Motor neuron (in vitro differentiated cells): ENCODE data around the gene BLOC1S5. TPM values are rescaled to one million over a fixed set of nuclear protein-coding genes. Genes with fewer than 3 reads are reported as not detected.

Experiments used
- ATAC-seq, 8 experiments: fragments of 200-7000 bp; cut with Tn5 transposase; replicated peaks in 6 of 8; 2 replicates each; pipeline ENCODE4 v1.8.0; 2021; ENCODE audit warnings: mild to moderate bottlenecking in 8 of 8, moderate library complexity in 8 of 8
- H3K27ac ChIP-seq, 2 donors: fragments of 250-450 bp; sonication (Bioruptor Pico); 2 replicates each; pipeline ENCODE4 v1.9.0; 2021; ENCODE audit warnings: antibody characterized with exemption in 2 of 2, mild to moderate bottlenecking in 2 of 2, moderate library complexity in 1 of 2
- H3K4me1 ChIP-seq, 2 donors: fragments of 250-450 bp; sonication (Bioruptor Pico); replicated peaks in 1 of 2; 2 replicates each; pipeline ENCODE4 v1.6.1; 2021; ENCODE audit warnings: antibody characterized with exemption in 2 of 2, mild to moderate bottlenecking in 2 of 2, moderate library complexity in 1 of 2
- H3K4me3 ChIP-seq, 5 donors: fragments of 250-450 bp; sonication (Bioruptor Pico); 2 replicates each; pipeline ENCODE4 v1.9.0; 2021; ENCODE audit warnings: antibody characterized with exemption in 5 of 5, mild to moderate bottlenecking in 5 of 5, moderate library complexity in 4 of 5
- WGBS, 10 experiments: fragments of 450-650 bp; shearing (Covaris generic); methylation state at CpG; one replicate each; pipeline ENCODE4 v1.0.0; 2022; 5-methylcytosine and 5-hydroxymethylcytosine counted together
- in situ Hi-C, 9 experiments: fragments of 400-800 bp; cut with MboI; loops; one replicate each; pipeline ENCODE4 v1.15.0; 2021; ENCODE audit warnings: low sequenced_read_pairs in 9 of 9, low pct_unique_long_range_greater_than_20kb in 2 of 9; ENCODE audit not compliant: unreplicated experiment in 9 of 9
- total RNA-seq, 8 experiments: library from RNA; unstranded; fragments of 300-600 nt; gene quantifications; 2 replicates each; pipeline versions ENCODE4 v1.2.3 to v1.2.4, GENCODE V29; 2022

BLOC1S5 gene, protein sequence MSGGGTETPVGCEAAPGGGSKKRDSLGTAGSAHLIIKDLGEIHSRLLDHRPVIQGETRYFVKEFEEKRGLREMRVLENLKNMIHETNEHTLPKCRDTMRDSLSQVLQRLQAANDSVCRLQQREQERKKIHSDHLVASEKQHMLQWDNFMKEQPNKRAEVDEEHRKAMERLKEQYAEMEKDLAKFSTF
- total RNA-seq: 10 to 100 TPM; 10.9 to 21.1 (median 12.2) TPM

- H3K27ac ChIP-seq: peak within 1 kb of the TSS; percentile 57 to 67
- WGBS, 10 experiments: 0 to 3% (median 0%) methylated on average over 1 to 41 of the region's 64 CpGs; no CpG with 5 or more reads in 1 of the 10 experiments
- in situ Hi-C loops: loop anchor here in 1 of 9 experiments (25.0 kb wide), 1 partner anchor 177 kb away; no protein-coding TSS in a partner anchor
Observed at GRCh38 chr6:8063761-8064637, at the start of gene BLOC1S5. Gene BLOC1S5 (minus strand): TSS chr6:8064389. CDS start chr6:8064376, 13 bp downstream.

DNA sequence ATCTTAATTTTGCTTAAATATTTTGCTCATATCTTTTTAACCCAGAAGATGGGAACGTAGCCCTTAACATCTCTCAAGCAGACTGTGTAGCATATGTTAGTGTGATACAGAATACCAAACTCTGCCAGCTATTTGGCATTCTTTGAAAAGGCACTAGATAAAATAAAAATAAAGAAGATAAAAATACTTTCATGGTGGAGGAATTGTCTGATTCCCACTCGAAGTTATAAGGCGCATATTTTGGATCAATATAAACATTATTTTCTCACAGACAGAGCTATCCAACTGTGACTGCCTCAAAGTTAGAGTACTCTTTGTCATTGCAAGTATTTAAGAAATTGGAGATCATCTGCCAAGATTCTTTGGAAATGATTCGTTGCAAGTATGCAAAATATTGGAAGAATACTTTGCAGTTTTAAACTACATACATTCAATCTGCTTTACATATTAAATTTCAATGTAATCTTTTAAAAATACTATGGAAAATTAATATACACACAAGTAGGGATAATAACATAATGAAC is 49.0 kb upstream of the BLOC1S5 start:
- no peak overlapping the region for H3K4me3 ChIP-seq
- in situ Hi-C loops: no loop called here
- ATAC-seq: no peak
- no peaks in the 10 kb centered on the region for H3K4me1 ChIP-seq
- 15 to 87% (median 80%) methylated on average over 1 to 4 of the region's 4 CpGs for WGBS, 10 experiments
- no peak overlapping the region for H3K27ac ChIP-seq

More at GRCh38 chr6:8063761-8064637, at the start of gene BLOC1S5:
- peak; percentile 90 to 96 (median 95) for ATAC-seq
- Histone ChIP-seq H3K4me3 (peak within 1 kb of the TSS; percentile 62 to 79 (median 67)), H3K4me1 (peaks cover 3 to 14% of the 10 kb centered on the region in 2 donors)

GRCh38 chr6:8110725-8111124 is 46.5 kb upstream of the BLOC1S5 start:
- in situ Hi-C loops: no loop called here
- ATAC-seq: no peak
- Histone ChIP-seq H3K4me1 (no peaks in the 10 kb centered on the region), H3K4me3 (no peak overlapping the region), H3K27ac (no peak overlapping the region)
- WGBS, 10 experiments: 60 to 100% (median 90%) methylated on average over 1 of the region's 1 CpG; no CpG with 5 or more reads in 6 of the 10 experiments

DNA sequence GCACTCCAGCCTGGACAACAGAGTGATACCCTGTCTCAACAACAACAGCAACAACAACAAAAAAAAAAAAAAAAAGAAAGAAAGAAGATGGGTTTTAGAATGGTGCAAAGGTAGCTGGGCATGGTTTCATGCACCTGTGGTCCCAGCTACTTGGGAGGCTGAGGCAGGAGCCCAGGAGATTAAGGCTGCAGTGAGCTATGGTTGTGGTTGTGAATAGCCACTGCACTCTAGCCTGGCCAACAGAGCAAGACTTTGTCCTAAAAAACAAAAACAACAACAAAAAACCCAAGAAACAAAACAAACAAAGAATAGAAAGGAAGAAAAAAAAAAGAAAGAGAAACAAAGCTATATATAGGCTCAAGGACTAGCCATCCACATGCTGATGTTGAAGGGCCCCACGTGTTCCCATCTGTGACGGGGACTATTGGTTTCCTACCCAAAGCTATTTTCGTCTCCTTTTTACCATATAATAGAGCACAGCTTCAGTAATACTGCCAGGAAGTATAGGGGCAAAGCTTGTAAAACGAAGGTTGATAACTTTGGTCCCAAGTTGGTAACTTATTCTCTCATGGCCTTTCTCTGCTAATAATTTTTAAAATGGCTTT is 46.0 kb upstream of the BLOC1S5 start:
- Histone ChIP-seq H3K4me3 (no peak overlapping the region), H3K4me1 (no peaks in the 10 kb centered on the region), H3K27ac (no peak overlapping the region)
- in situ Hi-C loops: no loop called here
- WGBS, 10 experiments: 9 to 100% (median 81%) methylated on average over 1 to 4 of the region's 4 CpGs
- ATAC-seq: no peak

GRCh38 chr6:8108759-8109539 is 44.8 kb upstream of the BLOC1S5 start:
- WGBS, 10 experiments: 51 to 92% (median 86%) methylated on average over 4 to 9 of the region's 13 CpGs
- in situ Hi-C loops: no loop called here
- ATAC-seq: peak in 1 of 8 experiments; percentile 6
- no peaks in the 10 kb centered on the region for H3K4me1 ChIP-seq
- H3K27ac ChIP-seq: no peak overlapping the region
- H3K4me3 ChIP-seq: no peak overlapping the region

DNA sequence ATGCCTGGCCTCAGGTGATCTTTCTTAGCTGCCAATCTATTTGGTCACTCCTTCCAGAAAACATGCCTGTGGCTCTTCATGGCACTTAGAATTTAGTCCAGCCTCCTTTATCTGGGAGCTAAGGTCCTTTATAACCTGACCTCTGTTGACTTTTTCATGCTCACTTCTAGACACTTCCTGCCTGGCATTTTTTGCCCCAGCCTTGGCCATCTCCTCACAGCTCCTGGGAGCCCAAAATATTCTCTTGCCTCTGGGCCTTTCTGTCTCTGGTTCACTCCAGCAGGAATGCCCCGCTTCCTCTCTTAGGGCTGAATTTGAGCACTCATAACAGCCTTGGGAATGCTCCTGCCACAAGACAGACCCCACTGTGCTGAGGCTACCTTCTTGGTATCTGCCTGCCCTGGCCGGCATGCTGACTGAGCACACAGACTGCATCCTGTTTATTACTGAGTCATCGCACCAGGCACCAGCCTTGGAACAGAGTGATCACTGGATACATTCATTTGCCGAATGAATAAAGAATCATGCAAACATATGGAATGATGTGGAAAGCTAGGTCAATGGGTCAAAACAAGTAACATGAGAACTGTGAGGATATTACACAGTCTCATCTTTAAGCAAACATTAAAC is 44.0 kb upstream of the BLOC1S5 start:
- peak in 3 of 8 experiments; percentile 96 to 98 (median 96) for ATAC-seq

GRCh38 chr6:8105791-8106190 is 41.6 kb upstream of the BLOC1S5 start:
- Histone ChIP-seq H3K4me3 (no peak overlapping the region), H3K4me1 (peaks cover under 1 to 3% of the 10 kb centered on the region in 2 donors), H3K27ac (no peak overlapping the region)
- in situ Hi-C loops: no loop called here
- no peak for ATAC-seq

More for the DNA sequence above, 44.0 kb upstream of the BLOC1S5 start:
- H3K4me1 ChIP-seq: no peaks in the 10 kb centered on the region
- in situ Hi-C loops: no loop called here
- no peak overlapping the region for H3K4me3 ChIP-seq
- no peak overlapping the region for H3K27ac ChIP-seq
- WGBS, 10 experiments: 0 to 100% (median 40%) methylated on average over 1 to 4 of the region's 4 CpGs; no CpG with 5 or more reads in 1 of the 10 experiments

DNA sequence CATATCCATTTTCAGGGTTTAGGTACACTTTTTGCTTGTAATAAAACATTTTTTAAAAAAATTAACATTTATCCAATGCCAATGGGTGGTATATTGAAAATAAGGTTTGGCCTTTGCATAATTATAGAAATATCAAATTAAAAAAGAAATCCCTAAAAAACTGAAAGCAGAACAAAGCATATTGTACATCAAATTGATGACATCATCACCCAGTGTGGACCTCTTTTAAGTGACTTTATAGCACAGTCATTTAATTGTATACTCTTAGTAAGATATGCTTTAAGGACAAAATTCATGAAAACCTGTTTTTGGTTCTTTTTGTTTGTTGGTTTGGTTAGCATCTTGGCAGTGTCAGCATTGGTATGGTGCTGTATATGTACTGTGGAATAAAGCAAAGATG is 39.5 kb upstream of the BLOC1S5 start:
- Histone ChIP-seq H3K4me1 (peaks cover 5 to 15% of the 10 kb centered on the region in 2 donors), H3K27ac (no peak overlapping the region), H3K4me3 (no peak overlapping the region)
- no peak for ATAC-seq
- in situ Hi-C loops: no loop called here

DNA sequence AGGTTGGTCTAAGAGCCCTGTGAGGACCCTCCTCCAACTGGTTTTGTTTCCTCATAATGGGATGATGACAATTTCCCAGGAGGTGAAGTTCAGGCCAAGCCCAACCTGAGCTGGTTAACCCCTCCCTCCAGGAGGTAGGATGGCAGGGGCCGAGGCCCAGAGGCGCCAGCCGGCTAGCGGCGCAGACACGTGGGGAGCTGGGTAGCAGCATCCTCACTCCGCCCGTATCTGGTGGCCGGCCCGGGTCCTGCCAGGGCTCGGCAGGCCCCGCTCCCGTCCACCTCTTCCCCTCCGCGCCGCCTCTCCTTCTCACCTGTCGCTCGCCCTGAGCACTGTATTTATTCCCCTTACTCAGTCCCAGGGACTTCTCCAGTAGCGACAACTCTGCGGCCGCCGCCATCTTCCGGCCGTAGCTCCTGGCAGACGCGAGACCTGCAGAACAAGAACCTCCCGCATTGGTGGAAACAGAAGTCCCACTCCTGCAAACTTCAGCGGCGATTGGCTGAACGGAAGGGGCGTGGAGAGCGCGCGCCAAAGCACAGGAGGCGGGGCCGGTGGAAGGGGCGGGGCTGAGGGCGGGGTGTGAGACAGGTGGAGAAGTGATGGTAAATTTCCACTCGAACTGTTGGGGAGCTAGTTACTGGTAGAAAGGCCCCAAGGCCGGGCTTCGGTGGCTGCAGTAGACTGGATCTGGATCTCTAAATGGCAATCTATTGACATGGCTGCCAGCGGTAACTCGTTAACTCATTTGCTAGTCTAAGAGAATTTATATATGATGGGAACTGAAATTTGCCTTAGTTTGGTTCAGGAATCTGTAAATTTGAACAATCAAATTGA is 38.2 kb upstream of the BLOC1S5 start, which contains the start of gene EEF1E1:
Gene EEF1E1 (minus strand): TSS at position 427 of the 837 bp plus-strand sequence. CDS start 27 bp downstream, at position 400.
- WGBS, 10 experiments: 0 to 10% (median 7%) methylated on average over 2 to 3 of the region's 43 CpGs; no CpG with 5 or more reads in 7 of the 10 experiments
- Histone ChIP-seq H3K27ac (peak within 1 kb of the TSS; percentile 73 to 74), H3K4me3 (peak within 1 kb of the TSS; percentile 57 to 98 (median 88)), H3K4me1 (peaks cover 5 to 15% of the 10 kb centered on the region in 2 donors)
- peak; percentile 98 to 99 (median 99) for ATAC-seq
- in situ Hi-C loops: no loop called here

DNA sequence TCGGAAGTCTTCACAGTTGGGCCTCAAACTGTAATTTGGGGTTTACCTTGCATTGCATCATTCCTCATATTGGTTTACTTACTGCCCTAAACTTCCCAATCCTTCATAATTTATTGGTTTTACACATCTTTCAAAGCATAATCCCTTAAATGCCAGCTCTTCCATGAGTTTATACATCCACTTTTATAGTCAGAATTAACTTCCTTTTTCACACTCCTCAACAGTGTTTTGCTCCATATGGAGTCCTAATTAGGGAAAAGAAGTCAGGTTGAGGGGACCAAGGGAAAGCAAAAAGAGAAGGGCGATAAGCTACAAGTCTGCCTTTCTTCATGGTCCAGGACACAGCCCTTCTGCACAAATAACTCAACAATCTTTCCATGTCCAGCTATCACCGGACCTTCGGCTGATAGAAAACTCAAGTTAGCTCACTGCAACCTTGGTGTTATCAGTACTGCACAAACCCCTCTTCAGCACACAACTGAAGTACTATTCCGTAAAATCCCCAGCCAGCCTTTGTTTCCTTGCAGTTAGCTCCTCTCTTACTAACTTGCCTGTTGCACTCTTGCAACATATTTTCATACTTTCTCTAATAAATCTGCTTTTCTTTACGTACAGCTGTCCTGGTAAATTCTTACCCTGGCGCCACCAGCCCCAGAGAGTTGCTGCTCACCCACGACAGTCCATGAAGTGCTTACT is 36.1 kb upstream of the BLOC1S5 start:
- no peak for ATAC-seq
- Histone ChIP-seq H3K4me1 (peaks cover 5 to 15% of the 10 kb centered on the region in 2 donors), H3K4me3 (no peak overlapping the region), H3K27ac (no peak overlapping the region)
- in situ Hi-C loops: no loop called here
- 81 to 100% (median 96%) methylated on average over 1 to 8 of the region's 8 CpGs; no CpG with 5 or more reads in 1 of the 10 experiments for WGBS, 10 experiments

- H3K4me3 ChIP-seq: no peak overlapping the region
- in situ Hi-C loops: no loop called here
- no peak overlapping the region for H3K27ac ChIP-seq
- WGBS, 10 experiments: 93 to 100% (median 100%) methylated on average over 1 to 3 of the region's 3 CpGs
- no peaks in the 10 kb centered on the region for H3K4me1 ChIP-seq
- no peak for ATAC-seq
Observed at GRCh38 chr6:8090650-8091049, 26.5 kb upstream of the BLOC1S5 start.
